HG02885 (cell line): ENCODE results near the gene WWTR1.
A peak's percentile ranks its signal among the peaks of the same experiment; 100 is the strongest.

ENCODE experiments used
- ATAC-seq: cut with Tn5 transposase; IDR thresholded peaks from one replicate; pipeline ENCODE4 v1.9.1; 2021; ENCODE audit warnings: mild to moderate bottlenecking; ENCODE audit not compliant: unreplicated experiment, poor library complexity

Gene WWTR1

DNA sequence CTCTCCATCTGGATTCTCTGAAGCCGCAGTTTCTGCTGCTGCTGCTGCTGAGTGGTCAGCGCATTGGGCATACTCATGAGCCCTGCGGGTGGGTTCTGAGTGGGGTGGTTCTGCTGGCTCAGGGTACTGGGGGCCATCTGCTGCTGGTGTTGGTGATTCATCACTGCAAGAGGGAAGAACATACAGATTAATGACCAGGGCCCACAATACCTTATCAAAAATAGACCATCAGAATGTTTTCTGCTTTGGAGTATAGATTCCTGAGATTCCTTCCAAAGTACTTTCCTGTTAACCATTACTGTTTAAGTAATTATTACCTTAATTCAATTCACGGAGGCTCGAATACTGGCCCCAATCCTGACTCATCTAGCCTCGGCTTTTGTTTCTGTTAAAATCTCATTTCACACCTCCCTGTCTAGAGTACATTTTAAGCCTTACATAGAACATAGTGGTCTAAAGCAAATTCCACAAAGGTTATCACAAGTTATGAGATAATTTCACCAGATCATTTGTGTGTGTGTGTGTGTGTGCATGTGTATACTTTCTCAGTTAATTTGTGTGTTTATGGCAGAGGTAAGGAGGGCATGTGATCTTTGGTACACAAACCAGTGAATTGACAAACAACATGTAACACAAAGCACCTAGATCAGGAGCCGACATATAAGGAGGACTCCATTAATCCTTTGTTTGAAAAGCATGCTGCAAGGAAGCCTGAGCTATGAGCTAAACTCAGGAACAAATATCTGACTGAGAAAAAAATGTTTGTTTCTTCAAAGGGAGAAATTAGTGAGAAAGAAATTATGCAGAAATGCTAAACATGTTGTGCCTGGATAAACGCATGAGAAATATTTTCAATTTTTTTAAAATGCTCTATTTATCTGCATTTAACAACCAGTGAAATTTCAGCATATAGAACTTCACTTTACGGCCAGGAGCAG, 115.2 kb downstream of the WWTR1 start:
- ATAC-seq: no peak

DNA sequence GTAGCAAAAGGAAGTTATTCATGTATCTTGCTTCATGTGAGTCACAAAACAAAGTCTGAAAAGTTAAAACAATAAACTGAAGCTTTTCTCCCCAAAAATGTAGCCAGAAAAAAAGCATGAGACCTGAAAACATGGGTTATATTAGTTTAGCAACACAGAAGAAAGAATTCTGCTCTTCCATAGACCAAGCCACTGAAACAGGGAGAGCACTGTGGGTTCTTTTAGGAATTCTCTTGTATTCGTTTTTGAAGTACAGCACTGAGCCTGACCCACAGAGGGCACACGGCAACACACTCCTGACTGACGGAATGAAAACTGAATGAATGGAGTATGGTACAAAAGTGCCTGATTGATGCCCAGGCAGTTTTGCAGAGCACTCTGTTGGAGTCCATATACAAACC, 116.7 kb downstream of the WWTR1 start:
- ATAC-seq: no peak

DNA sequence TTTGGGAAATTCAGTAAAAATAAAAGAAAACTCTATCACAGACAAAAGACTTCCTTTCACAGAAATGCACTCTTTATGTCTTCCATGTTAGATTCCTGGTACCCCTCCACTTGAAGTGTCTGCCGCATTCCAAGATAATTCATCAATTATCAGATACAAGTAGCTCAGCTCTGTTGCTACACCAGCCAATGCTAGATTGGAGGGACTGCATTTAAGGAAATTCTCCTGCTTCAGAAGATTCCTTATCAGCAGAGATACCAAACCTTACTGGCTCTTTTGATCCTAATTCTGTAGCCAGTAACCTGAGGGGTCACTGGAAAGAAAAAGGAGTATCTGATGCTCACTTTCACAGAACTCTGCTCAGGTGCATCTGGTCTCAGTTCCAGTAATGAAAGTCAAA, 119.5 kb downstream of the WWTR1 start:
- no peak for ATAC-seq

DNA sequence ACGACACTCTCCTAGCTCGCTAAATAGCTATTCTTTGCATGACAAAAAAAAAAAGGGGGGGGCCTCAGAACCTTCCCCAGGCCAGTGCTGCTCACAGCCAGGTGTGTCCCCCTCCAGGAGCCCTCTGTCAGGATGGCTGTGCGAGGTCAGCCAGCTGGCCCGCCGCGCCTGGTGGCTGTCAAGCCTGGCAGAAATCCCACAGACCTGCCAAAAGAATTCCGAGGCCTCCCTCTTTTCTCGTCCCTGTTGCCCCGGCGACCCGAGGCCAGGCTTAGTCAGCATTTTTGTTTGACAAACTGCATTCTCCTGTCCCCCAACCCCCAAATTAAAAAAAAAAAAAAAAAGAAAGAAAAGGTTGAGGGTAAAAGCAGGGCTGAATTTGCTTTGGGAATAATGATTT, 121.4 kb downstream of the WWTR1 start:
- ATAC-seq: no peak

DNA sequence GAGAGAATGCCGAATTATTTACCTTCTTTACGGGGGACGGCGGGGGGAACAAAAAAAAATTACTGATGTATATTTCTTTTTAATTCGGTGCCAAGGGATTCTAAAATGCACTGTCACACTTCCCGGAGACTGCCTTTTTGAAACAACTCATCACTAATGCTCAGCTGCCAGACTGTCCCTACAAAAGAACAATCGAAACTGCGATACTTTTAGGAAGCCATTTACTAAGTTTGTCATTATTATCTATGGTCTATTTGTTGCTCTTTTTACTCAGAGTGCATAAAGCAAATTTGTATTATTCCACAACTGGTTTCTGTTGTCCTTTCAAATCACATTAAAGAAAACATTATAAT, 122.5 kb downstream of the WWTR1 start:
- ATAC-seq: no peak

DNA sequence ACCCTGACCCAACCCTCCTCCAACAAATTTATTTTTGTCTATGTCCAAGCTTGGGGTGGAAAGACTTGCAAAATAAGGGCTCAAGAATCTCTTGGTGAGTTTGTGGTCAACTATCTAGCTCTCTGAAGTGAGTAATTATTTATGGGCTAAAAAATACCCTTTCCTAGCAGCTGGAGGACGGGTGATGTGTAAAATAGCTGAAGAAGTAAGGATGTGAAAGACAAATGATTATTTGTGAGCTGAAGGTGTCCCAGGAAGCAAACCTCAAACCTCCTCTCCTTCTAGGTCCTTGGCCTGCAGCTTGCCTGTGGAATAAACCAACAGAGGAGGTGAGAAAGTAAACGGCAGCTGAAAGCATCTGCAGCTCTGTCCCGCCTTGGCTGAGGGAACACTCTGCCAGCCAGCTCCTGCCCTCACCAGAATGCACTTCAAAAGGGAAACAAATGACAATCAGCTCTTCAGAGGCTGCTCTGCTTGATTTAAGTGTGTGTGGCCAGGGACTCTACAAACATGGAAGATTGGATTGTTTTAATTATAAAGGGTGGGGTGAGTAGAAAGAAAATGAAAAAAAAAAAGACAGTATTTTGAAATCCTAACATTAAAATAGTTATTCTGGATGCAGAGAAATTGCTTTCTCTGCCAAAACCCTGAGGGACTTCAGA, 123.0 kb downstream of the WWTR1 start:
- no peak for ATAC-seq

DNA sequence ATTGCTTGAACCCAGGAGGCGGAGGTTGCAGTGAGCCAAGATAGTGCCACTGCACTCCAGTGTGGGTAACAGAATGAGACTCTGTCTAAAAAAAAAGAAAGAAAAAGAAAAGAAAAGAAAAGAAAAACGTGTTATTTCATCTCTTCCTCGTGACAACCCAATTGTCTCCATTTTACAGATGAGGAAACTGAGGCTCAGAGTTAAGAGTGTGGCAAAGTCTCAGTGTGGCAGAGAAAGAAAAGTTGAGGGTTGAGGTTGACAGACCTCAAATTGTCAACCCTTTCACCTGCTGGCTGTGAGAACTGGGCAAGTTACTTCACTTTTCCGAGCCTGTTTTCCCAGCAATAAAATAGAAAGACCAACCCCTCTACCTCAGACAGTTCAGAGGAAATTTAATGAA, 123.7 kb downstream of the WWTR1 start:
- no peak for ATAC-seq

DNA sequence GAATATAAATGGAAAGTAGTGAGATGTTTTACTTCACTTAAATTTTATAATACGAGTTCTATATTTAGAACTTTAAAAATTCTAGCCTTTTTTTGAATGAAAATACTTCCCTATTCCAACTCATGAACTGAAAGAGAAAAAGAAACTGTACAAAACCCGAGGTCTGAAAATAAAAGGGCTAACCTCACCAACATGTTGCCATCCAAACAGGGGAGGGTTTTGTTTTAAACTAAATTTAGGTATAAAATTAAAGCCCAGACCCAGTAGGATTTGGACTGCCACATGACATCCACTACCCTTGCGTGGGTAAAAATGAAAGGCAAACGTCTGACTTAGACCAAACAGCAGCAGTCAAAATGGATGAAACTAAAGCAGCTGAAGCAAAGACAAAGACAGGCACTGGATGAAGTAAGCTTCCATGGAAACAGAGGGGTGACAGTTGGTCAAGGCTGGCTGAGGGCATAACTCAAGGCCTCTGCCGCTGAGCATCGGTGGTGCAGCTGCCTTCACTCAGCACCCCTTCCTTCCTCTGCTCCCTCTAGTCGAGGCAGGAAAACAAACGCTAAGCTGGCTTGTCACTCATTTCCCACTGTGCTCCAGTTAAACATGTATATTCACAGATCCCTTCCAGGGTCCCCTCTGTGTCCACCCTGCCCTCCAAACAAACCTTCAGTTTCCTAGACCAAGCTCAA, 125.2 kb downstream of the WWTR1 start:
- ATAC-seq: peak; percentile 41

DNA sequence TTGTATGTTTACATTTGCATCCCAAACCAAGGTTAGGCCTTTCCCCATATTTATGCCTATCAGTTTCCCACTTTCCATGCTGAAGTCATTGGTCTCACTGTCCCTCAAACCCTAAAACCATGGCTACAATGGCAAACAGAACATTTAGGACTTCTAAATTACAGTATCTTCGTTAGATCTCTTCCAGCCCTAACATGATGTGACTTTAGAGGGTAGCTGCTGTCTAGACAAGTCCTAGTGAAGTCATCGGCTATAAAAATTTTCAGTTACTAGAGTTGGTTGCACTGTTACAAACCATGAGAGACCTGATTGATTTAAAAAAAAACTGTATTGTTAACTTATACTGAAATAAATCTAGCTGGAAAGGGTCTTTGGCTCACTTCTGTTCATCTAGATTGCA, 128.7 kb downstream of the WWTR1 start:
- no peak for ATAC-seq

DNA sequence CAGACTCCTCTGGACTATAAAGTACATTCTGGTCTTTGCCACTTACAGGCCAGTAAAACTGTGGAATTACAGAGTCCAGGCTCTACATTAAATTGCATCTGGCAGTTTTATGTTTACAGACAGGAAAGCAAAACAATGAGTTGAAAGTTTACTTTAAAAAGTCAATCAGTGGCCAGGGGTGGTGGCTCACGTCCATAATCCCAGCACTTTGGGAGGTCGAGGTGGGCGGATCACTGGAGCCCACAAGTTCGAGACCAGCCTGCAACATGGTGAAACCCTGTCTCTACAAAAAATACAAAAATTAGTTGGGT, 129.5 kb downstream of the WWTR1 start:
- no peak for ATAC-seq

DNA sequence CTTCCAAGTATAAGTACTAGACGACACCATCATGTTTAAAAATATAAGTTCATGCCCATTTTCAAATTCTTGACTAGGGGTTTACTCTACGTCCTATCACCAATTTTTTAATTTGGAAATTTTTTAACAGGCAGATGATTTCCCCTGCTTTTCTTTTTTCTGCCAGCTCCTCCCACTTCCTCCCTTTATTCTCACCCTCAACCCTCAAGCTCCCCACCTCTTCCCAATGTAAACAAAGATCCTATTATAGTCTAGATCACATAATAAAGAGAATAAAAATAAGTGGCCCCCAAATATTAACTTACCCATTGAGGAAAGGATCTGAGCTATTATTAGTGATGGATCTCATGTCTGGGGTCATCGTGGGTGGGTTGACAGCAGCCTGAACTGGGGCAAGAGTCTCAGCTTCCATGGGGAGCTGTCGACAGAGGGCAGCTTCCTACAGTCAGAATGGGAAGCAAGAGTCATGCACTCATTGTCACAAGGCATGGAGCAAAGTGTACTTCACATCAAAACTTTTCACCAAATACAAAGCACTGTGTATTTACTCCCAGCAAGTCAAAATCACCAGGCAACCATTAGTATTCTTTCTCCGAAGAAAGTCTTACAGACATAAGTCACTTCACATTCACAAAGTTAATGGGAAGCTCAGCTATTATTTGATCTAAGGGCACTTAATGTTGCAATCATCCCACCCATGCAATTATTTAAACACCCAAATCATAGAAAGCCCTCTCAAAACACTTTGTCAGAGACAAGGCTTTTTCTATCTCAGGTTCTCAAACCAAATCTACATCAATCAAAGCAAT, 130.1 kb downstream of the WWTR1 start:
- no peak for ATAC-seq

DNA sequence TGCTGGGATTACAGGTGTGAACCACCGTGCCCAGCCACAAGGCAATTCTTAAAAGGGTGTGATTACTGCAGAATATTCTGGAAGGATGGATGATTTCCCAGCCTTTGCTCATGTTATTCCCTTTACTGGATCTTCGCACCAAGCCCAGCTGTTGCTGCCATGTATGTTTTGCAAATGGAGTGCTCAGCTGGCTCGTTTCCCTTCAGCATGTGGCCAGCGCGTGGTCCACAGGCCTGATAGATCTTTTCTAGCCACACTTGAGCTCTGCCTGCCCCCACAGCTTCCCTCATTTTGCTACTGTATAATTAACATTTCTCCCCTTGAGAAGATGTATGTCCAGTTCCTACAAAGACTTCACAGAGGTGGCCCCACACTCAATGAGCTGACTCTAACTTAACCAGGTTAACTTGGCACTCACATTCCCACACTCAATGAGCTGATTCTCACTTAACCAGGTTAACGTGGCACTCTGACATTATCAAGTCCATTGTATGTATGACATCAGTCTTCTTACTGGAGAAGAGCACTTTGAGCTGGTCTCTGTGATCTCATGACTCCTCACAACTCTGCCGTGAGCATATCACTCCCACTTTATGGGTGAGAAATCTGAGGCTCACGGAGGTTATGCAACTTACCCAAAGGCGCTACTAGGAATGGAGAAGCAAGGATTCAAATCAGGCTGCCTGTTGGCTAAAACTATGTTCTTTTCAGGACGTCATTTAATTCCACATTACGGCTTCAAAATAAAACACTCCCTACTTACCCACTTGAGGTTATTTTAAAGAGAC, 134.1 kb downstream of the WWTR1 start:
- ATAC-seq: no peak

DNA sequence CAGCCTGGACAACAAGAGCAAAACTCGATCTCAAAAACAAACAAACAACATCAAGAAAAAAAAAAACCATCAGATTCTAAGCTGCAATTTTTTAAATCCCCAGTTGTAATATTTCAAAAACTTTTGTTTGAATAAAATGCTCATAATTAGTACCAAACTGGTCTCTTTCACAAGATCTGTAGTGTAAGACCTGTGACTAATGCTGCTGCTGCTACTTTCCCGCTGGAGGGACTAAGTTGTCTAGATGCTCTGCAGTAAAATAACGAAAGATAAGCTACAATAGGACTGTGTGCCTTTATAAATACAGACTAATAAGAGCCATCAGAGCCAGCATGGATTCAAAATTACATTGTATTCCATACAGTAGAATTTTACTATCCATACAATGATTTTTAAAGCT, 137.9 kb downstream of the WWTR1 start:
- no peak for ATAC-seq

DNA sequence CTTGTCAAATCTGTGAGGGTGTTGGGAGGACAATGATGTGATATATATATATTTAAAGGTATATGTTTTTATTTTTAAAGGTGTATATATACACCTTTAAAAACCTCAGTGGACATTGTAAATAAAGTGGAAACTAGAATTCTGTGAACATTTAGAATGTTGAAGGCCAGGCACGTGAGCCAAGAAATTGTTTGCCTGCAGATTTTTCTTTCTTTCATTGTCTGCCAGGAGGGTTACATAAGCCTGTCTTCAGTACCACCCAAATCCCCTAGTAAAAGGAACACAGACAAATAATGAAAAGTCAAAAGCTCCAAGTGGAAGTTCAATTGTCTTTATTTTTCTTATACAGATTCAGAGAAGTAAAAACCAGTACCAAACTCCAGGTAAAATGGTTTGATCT, 140.9 kb downstream of the WWTR1 start:
- ATAC-seq: no peak

DNA sequence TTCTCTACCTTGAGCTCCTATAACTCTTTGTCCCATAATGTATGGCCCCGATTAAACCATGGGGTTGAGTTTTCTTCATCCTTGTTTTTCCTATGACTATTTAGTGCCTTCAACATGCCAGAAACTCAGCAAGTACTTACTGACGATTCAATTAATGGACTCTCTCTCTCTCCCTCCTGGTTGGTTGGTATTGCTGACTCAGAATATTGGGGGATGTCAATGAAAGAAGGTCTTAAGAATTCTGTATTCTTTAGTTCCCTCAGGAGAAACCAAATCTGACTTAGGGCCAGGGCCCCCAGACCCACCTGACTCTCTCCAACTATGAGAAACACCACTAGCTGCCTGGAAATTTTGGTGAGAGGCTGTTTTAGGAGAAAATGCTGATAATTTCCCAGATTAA, 142.6 kb downstream of the WWTR1 start:
- ATAC-seq: no peak

DNA sequence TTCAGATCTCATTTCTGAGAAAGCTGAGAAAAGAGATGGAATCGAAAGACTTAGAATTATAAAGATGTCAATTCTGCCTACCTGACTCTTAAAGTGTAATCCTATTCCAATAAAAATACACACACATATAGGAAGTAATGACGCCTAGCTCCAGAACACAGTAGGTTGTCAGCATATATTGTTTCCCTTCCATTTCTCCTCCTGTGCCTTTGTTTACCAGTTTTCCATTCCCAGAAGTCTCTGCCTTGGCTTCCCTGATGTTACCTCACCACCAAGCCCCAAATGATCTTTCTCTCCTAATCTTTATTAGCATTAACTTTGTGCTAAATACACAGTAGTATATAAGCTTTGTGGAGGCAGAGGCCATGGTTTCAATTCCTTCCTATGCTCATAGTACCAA, 143.4 kb downstream of the WWTR1 start:
- no peak for ATAC-seq

DNA sequence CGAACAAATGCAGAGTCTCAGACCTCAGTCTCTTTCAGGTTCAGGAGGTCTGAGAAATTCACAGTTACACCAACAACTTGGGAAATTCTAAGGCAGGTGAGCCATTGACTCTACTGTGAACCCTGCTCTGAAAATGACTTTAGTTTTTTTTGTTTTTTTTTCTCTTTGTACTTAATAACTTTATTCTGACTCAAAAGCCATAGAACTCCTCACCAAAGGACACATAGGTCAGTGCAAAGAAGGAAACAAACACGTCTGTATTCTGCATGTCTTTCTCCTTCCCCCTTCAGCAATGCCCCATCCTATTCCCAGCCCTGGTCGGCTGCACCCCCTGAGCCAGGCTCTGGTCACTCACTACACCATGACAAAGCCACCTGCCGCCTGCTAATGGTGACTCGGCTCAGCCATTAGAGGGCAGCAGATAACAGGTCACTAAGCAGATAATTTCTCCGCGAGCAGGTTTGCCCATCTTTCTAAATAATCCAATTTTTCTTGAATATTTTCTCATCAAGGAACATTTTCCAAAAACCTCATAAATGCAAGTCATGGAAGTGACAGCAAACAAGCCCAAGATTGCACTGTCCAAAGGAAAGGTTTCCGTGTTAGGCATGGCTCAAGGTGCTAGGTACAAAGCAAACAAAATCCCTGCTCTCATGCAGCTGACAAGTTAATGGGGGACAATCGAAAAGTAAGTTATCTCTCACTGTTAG, 145.6 kb downstream of the WWTR1 start:
- peak; percentile 85 for ATAC-seq

DNA sequence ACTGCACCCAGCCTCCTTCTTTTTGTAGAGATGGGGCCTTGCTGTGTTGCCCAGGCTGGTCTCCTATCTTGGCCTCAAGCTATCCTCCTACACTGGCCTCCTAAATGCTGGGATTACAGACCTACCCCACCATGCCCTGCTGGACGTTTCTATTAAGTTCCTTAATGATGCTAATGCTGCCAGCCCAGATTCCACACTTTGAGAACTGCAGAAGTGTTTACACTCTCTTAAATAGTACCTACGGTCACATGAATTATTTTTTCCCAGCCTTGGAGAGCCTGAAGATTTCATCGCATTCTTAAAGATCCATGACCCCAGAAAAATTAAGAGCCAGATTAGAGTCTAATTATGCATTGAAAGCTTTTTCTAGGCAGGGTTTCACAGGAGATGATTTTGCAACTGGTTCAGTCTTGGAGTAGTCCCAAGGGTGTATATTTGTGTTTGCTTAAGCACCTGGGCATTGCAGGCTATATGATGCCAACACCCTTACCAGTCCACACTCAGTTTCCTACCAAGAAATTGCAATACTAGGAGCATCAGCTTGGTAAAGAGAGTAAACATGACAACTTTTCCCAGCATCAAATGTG, 146.7 kb downstream of the WWTR1 start:
- no peak for ATAC-seq

DNA sequence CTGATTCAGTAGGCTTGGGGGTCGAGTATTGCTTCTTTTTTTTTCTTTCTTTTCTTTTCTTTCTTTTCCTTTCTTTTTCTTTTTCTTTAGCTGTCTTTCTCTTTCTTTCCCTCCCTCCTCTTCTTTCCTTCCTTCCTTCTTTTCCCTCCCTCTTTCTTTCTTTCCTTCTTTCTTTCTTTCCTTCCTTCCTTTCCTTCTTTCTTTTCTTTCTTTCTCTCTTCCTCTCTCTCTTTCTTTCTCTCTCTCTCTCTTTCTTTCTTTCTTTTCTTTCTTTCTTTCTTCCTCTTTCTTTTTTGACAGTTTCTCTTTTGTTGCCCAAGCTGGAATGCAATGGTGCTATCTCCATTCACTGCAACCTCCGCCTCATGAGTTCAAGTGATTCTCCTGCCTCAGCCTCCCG, 147.3 kb downstream of the WWTR1 start:
- ATAC-seq: no peak
